GM19463 (cell line): Measurements from ENCODE around the gene RHCE.
"Not testable (repeated sequence)": the region's sequence is repeated elsewhere in the genome, so short reads cannot be mapped to it uniquely, and the experiment has no call there.

ENCODE experiments used
- ATAC-seq: cut with Tn5 transposase; IDR thresholded peaks from one replicate; pipeline ENCODE4 v1.9.1; 2021; ENCODE audit warnings: mild to moderate bottlenecking, moderate library complexity; ENCODE audit not compliant: unreplicated experiment

Gene RHCE

DNA sequence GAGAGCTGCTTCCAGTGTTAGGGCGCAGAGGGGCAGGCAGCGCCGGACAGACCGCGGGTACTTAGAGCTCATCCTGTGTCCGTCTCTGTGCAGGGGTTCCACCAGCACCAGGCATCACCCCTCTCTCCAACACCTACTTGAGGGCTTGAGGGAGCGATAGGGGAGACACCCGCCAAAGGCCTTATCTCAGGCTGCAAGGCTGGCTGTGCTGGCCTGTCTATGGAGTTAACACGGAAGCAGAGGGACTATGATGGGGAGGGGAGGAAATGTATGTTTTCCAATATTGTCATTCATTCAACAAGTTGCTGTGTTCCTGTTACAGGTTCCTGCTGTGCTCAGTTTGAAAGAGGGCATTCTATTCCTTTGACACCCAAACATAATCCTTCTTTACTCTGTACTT is at the start of gene RHCE:
Gene RHCE (minus strand): TSS at position 111 of the 400 bp plus-strand sequence. CDS start 39 bp downstream, at position 72.
- not testable (repeated sequence) for ATAC-seq

DNA sequence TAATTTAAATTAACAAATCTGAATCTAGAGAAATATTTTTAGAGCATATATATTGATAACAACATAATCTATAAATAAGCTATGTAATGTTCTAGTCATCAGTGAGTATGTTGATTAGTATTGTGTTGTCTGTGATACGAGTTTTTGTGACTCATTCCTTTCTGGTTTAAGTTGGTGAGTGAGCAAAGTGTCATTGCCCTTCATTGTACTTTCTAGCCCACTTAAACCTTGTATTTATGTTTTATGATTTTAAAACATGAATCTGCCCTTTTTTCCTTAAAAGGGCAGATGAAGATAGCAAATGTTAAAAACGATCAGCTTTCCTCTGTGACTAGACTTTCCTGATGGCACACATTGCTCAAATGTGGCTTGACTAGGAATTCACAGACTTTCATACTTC is 48.6 kb upstream of the RHCE start:
- ATAC-seq = no peak

DNA sequence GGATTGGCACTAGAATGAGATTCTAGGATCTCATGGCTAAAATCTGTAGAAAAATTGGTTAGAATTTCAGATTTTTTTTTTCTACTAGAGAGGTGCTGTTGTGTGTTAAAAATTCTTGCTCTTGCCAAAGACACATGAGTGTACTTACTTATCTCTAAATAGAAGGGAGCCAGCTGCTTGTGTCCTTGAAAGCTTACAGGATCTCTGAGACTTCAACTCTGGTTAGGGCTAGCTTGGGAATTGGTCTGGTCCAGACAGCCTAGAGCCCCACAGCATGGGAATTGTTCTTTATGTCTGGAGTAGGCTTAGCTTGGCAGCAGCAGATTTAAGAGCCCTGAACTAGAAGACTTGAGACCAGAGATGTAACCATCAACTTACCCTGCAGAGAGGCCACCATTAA is 47.4 kb upstream of the RHCE start:
- no peak for ATAC-seq

DNA sequence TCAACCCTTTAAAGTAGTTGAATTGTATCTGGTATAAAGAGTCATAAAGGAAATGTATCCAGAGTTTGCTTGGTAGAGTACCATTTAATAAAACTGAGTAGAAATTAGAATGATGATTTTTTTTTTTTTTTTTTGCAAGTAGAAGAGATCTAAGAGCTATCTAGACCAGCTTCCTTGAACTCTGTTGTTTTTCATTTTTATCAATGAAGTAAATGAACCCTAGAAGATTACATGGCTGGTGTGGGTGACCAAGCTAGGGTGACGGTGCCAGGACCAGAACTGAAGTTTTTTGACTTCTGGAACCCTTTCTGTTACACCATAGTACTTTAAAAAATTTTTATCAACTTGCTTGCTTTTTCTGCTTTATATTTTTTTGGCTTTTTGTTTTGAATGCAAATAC is 47.0 kb upstream of the RHCE start:
- ATAC-seq = no peak

DNA sequence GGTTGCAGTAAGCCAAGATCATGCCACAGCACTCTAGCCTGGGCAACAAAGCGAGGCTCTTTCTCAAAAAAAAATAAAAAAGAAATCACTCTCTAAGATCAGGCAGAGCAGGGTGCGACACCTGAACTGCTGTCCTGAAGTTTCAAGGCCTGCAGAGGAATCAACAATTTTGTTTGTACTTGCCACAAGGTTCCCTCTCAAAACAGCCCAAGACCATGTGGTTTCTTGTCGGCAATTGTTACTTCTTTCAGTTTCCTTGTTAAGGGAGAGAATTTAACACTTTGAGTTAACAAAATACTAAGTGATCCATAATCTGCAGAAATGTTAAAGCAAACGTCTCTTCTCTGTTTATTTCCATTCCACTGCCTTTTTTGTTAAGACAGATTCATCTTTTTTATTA is 46.6 kb upstream of the RHCE start:
- no peak for ATAC-seq

DNA sequence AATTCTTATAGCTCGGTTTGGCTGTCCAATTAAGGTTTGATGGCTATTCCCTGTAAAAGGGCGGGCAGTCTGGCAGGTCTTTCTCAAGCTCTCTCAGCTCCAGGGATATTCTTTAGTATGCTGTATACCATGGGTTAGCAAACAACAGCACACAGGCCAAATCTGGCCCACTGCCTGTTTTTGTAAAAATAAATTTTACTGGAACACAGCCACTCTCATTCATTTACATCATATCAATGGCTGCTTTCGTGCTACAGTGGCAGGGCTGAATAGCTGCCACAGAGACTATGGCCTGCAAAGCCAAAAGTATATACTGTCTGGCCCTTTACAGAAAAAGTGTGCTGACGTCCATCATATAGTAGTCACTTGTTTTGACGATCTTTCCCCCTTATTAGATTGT is 42.1 kb upstream of the RHCE start:
- ATAC-seq = no peak

DNA sequence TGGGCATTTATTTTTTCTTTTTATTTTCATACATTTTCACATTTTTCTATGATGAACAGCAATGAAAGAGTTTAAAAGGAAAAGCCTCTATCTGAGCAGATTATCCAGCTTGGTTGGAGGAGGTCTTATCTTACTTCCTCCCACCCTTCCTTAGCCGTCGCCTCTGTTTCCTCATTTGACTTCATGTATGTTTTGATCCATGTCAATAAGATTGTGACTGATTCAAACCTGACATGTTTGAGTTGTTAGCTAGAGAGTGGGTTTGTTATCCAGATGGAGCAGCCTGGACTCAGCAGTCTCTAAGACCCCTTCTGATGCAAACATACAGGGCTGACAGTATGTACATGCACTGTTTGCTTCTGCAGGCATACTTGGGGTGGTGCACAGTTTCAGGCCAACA is 41.2 kb upstream of the RHCE start:
- ATAC-seq = no peak

DNA sequence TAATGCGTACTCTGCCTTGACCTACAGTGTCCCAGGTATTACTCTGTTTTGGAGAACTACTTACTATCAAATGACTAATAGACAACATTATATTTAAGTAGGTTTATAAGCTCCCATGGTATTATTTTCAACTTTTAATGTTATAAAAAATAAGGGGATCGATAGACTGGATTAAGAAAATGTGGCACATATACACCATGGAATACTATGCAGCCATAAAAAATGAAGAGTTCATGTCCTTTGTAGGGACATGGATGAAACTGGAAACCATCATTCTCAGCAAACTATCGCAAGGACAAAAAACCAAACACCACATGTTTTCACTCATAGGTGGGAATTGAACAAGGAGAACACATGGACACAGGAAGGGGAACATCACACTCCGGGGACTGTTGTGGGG is 40.2 kb upstream of the RHCE start:
- not testable (repeated sequence) for ATAC-seq

DNA sequence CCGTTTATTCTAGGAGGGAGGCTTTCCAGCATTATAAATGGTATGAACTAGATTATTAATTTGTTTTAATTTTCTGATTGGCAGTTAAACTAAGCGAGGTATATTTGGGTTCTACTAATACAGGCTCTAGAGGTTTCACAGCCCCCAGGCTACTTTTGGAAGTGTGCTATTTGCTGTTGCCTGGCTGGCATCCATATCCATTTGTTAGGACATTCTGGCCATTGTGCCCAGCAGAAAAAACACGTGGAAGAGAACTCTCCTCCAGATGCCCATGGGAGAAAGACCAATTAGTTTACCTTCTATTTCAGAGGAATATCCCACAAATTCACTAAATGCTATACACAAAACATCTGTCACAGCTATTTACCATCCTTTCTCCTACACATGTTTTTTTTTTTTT is 39.4 kb upstream of the RHCE start:
- no peak for ATAC-seq

DNA sequence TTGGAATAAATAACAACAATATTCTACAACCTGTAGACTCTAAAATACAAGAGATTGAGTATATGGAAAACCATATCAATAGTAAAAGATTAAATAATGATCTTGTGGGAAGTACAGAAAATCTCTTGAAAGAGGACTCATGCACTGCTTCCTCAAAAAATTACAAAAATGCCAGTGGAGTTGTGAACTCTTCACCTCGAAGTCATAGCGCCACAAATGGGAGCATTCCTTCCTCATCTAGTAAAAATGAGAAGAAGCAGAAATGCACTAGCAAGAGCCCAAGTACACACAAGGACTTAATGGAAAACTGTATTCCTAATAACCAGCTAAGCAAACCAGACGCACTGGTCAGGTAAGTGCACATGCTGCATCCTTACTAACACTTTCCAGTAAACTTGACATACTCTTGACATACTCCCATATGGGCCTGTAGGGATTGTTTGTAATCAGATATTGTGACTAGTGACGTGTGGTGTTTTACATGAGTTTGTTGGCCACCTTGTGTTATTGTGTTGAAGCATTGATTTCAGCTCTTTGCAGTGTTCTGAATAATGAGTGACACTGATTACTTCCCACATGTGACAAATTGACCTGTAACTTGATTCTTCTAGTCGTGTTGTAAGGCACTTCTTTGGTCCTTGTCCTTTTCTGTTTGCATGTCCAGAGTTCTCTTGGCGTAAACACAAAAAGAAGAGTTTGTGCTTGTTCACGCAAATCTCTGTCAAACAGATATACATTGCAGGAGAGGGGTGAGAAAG is 38.1 kb upstream of the RHCE start:
- no peak for ATAC-seq

DNA sequence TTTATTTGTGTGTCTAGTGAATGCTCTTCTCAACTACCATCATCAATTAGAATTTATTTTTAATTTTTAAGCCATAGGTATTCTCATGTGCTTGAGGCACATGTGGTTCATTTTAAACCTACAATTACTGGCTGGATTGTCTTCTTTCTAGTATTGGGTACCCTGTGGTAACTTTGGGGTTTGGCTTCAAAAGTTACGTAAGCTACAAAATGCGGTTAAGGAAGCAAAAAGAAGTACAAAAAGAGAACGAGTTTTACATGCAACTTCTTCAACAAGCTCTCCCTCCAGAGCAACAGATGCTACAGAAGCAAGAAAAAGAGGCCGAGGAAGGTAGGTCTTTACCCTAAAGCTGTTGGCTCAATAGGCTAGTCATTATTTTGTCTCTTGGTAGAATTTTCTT is 35.9 kb upstream of the RHCE start:
- no peak for ATAC-seq

DNA sequence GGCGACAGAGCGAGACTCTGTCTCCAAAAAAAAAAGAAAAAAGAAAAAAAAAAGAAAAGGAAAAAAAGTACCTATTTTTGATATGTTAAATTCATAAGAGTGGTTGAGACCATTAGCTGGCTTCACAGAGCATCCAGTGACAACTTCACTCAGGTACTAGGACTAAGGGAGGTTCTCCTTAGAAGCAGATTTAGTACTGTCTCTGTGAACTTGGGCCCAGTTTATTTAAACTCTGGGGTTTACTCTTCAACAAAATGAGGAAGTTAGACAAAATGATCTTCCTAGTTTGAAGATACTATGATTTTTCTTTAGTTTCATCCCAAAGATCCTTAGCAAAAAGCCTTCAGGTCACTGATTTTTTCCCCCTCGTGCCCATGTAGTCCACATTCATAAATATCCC is 31.3 kb upstream of the RHCE start:
- ATAC-seq = no peak

DNA sequence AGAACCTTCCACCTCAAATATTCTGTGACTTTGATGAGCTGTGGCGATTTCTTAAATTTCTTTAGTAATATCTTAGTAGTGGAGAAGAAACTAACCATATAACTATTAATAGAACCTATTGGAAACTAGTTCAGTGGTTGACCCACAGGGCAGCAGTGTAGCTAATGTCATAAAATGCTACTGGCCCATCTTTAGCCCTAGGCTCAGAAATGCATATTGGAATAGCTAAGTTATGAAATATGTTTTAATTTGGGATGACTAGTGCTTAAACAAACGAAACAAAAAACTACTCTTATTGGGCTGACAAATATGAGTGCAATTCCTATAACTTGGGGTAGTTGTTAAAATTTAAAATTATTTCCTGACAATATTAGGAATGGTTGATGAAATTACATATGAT is 30.3 kb upstream of the RHCE start:
- ATAC-seq = no peak

DNA sequence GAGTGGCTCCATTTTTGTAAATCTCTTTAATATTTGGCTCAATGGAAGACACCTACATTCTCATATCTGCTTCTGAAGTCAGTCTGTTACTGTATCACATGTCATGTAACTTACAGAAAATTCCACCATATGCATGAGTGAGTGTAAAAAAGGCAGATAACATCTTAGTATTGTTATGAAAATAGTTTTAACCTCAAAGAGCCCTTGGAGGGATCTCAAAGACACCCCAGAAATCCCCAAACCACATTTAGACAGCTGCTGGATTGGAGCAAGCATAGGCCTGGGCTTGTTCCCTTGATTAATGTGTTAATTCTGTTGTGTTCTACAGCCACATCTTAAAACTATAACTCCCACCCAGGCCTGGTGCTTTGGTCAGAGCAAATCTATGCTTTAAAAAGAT is 26.9 kb upstream of the RHCE start:
- peak; percentile 82 for ATAC-seq

DNA sequence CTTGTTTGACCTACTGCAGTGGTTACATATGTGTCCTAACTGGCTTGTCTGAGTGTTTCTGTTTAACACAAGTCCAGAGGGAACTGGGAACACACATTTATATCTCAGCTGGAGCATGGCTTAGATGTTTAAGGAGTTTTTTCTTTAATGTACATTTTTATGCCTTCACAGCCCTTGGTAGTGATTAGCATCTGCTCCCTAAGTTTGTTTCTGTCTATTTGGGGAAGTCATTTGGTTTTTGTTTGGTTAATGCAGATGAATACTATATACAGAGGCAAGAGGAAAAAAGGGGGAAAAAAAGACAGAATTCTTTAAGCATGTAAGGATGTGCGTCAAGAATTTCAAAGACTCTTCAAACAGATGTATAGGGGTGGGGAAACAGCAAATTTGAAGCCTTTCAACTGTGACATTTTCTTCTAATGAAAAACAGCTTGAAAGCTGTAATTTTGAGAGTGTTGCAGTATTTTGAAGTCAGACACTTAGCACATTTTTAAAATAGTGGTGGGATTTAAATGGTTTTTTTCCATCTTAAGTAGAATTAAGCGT is 25.4 kb upstream of the RHCE start:
- ATAC-seq = no peak

DNA sequence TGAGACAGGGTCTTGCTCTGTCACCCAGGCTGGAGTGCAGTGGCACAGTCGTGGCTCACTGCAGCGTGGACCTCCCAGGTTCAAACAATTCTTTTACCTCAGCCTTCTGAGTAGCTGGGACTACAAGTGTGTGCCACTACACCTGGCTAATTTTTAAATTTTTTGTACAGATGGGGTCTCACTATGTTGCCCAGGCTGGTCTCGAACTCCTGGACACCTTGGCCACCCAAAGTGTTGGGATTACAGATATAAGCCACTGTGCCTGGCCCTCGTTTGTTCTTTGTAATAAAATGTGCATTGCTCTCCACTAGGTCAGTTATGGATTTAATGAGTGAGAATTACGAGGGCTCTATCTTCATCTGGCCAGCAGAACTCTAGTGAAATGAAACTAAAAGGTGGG is 24.0 kb upstream of the RHCE start:
- ATAC-seq = not testable (repeated sequence)

DNA sequence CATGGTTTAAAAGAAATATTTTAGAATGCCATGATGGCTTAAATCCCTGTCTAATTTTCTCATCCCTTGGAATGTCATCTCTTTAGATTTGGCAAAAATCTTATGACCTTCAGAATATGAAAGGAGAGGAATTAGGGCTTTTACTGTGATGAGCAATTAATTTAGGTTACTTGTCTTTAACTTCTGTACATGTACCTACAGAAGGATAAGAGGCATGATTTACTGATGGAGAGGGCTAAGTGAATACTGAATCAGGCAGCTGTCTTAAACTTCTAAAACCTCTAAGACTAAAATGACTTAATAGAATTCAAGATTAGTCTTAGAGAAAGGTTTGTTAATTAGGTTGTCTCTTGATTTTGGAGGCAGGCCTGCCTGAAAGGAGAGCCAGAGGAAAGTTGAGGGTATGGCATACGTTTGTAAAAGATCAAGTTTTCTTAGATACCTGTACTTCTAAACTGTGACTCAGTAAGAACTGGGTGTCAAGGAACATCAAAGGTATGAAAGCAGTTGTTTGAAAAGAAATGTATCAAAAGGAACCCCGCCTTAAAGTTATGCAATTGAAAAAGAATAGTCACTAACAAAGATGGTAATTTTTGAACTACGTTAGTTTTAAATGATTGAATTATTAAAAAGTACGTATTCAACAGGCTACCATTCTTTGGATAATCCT is 22.5 kb upstream of the RHCE start:
- no peak for ATAC-seq

DNA sequence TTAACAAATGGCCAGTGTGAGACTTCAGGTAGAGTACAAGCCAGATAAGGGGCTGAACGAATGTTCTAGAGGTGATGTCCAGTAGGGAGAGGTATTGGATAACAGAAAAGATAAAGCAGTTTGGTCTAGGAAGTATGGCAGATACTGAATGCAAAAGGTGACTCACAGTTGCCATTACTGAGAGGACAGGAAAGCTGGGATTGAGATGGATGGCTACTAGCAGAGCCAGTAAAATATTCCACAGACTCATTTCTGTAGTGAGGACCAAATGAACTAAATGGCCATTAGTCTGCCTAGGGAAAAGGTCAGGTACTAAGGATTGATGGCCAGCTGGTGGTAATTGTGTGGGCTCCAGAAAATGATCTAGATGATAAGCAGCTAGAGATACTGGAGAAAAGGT is 21.6 kb upstream of the RHCE start:
- no peak for ATAC-seq

DNA sequence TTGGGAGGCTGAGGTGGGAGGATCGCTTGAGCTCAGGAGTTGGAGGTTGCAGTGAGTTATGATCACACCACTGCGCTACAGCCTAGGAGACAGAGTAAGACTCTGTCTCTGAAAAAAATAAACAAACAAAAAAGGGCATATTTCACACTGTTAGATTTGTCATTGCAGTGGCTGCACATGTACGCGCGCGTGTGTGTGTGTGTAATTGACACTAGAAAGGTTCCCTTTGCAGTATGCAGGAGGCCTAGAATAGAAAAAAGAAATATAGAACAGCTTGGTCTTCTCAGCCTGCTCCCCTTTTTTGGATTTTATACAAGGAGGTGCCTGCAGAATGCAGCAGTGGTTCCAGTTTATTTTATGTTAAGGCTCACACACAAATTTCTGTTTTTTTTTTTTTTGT is 18.7 kb upstream of the RHCE start:
- no peak for ATAC-seq

DNA sequence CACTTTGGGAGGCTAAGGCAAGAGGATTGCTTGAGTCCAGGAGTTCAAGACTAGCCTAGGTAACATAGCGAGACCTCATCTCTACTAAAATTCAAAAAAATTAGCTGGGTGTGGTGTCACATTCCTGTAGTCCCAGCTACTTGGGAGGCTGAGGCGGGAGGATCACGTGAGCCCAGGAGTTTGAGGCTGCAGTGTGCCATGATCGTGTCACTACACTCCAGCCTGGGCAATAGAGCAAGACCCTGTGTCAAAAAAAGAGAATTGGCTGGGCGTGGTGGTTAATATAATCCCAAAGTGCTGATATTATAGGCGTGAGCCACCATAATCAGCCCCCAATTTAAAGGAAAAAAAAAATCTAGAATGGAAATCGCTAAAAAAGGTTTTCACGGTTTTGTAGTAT is 17.0 kb upstream of the RHCE start:
- no peak for ATAC-seq

DNA sequence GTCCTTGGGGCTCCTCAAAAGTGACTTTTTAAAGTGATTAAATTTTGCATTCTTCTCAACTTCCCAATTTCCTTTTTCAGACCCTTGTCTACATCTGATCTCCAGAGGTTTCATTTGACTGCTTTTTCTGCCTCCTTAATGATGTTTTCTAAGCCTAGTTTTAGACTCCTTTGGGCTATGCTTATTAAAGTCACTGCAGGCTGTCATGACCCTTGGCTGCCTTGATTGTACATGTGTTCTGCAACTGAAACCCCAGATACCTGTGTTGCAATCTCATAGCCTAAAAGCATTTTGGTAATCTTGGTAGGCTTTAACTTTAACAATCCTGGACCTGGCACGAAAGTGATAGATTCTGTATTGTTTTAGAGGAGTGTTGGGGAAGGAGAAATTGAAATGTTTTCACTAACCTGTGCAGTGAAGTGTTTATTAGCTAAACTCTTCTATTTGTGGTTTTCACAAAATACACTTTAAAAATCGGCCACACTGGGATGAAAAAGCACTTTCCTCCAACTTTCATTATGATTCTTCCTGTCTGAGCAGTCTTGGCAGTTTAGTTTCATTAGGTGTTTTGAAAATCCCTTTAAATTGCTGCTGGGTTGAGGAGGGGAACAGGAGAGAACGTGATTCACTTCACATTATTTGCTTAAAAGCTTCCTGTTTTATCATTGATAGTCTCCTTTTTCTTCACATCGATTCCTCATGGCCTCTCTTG is 14.9 kb upstream of the RHCE start:
- ATAC-seq = no peak
